GM21825 (cell line): ENCODE data around the gene KCNC3.

Experiments used
- ATAC-seq: cut with Tn5 transposase; IDR thresholded peaks from one replicate; pipeline ENCODE4 v1.9.1; 2021; ENCODE audit warnings: mild to moderate bottlenecking, moderate library complexity; ENCODE audit not compliant: unreplicated experiment

The KCNC3 gene

DNA sequence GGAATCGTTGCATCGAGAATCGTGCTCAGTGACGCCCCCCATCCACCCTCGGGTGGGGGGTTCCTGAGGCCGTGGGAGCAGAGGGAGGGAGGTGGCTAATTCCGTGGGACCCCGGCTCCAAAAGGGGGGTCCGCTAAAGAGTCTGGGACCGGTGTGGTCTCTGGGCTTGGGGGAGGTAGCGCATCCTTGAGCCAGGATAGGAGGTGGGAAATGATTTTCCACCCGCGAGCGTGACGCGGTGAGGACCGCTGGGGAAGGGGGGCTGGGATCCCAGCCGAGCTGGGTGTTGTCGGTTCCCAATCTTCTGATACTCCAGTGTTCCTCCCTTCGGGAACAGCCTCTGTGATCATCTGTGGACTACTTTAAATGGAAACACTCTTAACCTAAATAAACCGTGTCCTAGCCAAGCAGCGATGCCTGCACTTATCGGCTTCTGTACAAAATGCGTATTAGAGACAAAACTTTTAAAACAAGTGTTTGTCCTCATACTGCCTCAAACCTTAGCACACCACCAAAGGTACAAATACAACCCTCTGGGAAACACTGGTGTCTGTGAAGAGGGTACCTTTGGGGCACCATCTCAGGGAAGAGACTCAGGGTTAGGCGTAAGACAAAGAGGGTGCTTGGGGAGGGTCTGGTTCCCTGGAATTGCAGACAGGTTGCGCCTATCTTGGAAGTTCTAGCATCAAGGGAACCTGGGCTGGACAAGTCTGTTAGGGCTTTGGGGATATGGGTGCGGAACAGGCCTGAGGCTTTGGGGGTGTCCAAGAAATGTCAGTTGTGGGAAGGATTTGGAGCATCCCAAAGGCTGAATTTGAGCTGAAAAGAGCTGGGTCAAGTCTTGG lies 16.0 kb downstream of the KCNC3 start:
- ATAC-seq = no peak

DNA sequence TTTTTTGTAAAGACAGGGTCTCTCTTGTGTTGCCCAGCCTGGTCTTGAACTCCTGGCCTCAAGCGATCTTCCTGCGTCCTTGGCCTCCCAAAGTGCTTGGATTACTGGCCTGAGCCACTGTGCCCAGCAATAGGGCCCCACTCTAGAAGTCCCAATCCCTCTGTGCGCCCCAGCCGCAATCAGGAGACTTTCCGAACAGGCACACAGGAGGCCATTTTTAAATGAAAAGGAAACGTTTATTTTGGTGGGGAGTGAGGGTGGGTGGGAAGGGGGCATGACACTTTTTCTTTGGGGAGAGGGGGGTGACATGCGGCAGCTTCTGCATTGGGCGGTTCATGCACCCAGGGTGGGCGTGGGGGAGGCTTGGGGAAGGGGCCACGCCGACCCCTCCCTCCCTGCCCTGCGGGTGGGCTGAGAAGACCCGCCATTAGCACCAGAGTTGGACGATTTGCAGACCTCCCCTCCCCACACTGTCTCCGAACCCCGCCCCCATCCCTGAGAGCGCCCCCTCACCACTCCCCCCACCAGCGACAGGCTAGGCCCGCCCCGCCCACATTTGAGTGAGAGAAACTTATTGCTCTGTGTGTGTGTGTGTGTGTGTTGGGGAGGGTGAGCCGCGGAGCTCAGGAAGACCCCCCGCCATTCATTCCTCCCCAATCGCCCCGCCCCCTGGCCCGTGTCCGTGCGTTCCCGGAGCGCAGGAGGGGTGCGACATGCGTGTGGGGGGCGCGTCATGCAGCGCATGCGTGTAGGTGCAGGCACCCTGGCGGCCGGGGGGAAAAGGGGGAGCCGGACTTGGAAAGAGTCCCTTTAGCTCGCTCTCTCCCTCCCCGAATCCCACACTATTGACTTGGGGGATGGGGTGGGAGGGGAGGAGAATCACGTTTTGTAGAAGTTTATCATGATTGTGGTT lies 17.2 kb downstream of the KCNC3 start:
- ATAC-seq = no peak

DNA sequence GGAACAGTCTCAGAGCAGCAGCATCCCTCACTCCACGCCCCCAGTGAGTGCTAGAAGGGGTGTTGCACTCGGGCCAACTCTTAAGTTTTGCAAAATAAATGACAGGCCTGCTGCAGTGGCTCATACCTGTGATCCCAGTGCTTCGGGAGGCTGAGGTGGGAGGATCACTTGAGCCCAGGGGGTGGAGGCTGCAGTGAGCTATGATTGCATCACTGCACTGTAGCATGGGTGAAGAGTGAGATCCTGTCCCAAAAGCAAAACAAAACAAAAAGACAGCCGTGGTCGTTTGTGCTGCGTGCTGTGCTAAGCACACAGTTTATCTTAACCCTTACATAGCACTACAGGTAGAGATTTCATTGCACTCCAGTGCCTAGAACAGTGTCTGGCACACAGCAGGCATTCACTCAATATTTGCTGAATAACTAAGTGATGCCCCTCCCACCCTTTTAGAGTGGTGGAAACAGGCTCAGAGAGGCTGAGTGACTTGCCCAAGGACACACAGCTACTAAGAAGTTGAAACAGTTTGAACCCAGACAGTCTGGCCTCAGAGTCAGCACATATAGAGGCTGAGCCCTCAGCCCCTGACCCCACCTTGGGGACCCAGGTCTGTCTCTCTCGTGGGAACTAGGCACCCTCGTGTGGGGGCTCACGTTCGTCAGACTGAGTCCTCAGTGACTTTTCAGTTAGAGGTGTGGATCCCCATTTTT lies 18.3 kb downstream of the KCNC3 start:
- no peak for ATAC-seq

DNA sequence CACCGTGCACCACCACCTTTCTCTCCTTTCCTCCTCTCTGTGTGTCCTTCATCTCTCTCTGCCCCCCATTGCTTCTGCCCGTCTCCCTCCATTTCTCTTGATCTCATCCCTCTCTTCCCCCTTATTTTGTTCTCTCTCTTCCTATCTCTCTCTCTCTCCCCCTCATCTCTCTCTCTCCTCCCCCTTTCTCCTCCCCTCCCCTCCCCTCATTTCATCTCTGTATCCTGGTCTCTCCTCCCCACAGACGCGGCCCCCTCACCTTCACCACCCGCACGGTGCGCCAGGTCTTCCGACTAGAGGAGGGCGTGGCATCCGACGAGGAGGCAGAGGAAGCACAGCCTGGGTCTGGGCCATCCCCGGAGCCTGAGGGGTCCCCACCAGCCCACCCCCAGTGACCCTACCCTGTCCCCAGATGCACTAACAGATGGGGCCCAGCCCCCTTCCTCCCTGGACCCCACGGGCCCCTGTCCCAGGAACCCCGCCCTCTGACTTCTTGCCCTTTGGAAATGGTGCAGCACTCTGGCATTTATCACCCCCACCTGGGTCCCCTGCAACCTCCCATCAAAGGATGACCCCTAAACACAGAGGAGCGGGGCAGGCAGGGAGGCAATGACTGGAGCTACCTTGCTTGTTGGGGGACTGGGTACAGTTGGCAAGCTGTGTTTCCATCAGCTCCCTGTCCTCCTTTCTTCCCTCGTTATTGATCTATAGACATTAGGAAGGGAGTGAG lies 19.6 kb downstream of the KCNC3 start:
- no peak for ATAC-seq

DNA sequence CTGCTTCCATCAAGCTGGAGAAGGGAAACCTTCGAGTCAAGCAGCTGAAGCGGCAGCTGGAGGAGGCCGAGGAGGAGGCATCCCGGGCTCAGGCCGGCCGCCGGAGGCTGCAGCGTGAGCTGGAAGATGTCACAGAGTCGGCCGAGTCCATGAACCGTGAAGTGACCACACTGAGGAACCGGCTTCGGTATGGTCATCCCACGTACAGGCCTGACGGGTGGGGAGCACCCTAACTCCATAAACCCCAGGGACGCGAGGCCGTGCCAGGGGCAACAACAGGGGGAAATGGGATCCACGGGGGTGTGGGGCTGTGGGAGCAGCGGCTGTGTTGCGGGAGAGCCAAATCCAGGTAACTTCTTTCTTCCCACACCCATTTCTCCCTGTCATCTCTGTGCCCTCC lies 20.2 kb downstream of the KCNC3 start:
- no peak for ATAC-seq

DNA sequence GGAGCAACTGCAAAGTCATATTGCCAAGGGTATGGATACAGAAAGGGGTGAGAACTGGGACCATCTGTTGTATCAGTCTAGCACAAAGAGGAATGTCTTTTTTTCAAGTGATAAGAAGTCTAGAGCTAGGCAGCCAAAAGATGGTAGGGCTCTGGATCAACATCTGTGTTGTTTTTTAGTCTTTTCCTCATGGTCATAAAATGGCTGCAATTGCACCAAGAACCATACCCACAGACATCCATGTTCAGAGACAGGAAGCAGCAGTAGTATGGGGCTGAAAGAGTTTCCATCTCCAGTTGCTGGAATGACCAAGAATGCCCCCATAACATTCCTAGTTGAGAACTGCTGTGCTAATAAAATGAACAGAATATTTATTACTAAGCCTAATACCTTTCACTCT lies 25.6 kb downstream of the KCNC3 start:
- no peak for ATAC-seq

DNA sequence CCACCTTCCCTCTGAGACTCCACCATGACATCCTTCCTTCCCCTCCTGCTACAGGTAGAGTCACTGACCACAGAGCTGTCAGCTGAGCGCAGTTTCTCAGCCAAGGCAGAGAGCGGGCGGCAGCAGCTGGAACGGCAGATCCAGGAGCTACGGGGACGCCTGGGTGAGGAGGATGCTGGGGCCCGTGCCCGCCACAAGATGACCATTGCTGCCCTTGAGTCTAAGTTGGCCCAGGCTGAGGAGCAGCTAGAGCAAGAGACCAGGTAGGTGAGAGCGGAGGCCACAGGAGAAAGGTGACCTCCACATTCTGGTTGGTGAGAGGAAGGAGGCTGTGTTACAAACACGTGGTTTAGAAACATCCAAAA lies 27.6 kb downstream of the KCNC3 start:
- no peak for ATAC-seq

DNA sequence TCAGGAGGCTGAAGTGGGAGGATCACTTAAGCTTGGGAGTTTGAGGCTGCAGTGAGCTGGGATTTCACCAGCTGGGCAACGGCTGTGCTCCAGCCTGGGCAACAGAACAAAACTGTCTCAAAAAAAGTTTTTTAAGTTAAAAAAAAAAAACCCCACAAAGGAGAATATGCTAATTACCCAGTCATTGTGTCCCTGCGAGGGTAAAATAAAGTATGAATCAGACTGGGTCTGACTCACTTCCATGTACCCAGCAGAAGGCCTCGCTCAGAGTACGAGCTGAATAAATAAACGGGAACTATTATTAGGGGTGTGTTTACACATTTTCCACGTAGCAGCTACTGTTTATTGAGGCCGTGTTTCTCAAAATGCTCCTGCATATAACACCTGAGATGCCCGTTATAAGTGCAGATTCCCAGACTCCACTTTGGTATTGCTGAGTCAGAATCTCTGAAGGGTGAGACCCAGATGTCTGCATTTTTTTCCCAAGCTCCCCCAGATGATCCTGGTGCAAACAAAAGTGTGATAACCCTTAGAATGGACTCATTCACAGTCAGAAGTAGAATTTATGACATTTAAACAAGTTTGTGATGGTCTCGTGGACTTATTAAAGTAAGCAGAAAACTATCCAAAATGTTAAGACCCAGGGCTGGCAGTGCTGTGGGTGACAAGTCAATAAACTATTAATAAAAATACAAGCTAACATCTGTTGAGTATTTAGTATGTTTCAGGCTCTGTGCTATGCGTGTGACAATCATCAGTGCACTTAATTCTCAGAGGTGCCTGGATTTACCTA lies 28.2 kb downstream of the KCNC3 start:
- ATAC-seq = no peak

DNA sequence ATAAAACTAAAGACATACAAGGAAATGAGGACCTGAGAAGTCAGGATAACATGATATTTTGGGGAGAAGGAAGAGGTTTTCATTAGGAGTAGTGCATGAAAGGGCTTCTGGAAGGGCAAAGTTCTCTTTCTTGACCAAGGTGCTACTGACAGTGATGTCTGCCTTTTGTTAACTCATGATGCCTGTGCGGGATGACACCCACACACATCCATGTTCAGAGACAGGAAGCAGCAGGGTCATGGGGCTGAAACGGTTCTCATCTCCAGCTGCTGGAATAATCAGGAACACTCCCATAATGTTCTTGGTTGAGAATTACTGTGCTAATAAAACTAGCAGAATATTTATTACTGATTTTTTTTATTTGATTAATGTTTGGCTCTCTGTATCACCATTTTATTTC lies 29.1 kb downstream of the KCNC3 start:
- no peak for ATAC-seq

DNA sequence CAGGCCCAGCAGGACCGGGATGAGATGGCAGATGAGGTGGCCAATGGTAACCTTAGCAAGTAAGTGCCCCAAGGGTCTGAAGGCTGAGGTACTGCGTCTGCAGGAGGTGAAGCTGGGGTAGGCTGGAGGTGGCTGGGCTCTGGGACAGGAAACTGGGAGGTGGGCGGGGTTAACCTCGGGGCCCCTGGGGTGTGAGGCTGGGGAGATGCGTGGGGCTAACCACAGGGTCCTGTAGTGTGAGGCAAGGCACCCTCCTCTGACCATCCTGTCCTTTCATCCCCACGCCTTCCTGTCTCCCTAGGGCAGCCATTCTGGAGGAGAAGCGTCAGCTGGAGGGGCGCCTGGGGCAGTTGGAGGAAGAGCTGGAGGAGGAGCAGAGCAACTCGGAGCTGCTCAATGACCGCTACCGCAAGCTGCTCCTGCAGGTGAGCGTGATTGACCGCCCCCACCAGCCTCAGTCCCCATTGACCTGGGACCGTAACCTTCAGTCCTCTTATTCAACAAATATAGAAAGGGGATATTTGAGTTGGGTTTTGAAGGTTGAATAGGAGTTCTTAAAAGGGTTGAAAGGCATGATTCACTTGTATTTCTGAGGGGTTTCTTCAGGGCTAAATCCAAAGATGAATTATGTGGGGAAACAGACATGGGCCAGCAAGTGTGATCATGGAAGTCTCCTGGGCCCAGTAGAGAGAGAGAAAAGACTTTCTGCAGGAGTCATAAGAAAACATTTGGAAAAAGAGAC lies 35.7 kb downstream of the KCNC3 start:
- no peak for ATAC-seq

DNA sequence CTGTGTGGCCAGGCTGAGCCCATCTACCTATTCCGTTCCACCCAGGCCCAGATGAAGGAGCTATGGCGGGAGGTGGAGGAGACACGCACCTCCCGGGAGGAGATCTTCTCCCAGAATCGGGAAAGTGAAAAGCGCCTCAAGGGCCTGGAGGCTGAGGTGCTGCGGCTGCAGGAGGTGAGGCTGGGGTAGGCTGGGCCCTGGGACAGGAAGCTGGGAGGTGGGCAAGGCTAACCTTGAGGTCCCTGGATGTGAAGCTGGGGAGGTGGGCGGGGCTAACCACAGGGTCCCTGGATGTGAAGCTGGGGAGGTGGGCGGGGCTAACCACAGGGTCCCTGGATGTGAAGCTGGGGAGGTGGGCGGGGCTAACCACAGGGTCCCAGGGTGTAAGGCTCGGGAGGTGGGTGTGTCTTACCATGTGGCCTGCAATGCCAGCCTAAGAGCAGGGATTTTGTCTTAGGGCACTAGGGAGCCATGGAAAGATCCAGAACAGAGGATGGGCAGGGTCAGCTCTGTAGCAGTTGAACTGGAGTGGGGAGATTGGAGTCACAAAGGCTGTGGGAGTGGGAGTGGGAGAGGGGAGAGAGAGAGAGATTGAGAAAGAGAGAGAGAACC lies 36.9 kb downstream of the KCNC3 start:
- ATAC-seq = no peak

DNA sequence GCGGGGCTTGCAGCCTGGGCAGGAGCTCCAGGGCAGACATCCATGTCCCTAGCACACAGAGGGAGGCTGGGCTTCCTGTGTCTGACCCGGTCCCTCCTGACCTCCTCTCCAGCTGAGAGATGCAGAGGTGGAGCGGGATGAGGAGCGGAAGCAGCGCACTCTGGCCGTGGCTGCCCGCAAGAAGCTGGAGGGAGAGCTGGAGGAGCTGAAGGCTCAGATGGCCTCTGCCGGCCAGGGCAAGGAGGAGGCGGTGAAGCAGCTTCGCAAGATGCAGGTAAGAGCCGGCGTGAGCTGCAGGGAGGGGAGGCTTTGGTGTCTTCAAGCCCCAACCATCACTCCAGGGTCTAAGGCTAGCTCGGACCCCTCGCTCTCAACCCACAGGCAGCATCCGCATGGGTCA lies 38.4 kb downstream of the KCNC3 start:
- no peak for ATAC-seq

DNA sequence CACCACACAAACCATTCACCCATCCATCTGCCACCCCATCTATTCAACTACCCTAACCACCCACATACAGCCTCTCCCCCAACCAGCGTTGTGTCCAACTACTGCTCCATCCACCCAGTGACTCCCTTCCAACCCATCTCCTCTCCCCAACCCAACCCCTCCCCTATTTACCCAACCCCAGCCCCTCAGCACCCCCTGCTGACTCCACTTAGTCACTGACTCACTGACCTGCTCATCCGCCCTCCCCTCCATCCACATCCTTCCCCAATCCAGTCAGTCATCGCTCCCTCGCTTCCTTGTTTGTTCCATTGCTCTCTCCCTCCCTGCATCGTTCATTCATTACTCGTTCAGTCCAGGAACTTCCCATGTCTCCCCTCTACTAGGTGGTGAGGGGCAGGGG lies 39.2 kb downstream of the KCNC3 start:
- no peak for ATAC-seq

DNA sequence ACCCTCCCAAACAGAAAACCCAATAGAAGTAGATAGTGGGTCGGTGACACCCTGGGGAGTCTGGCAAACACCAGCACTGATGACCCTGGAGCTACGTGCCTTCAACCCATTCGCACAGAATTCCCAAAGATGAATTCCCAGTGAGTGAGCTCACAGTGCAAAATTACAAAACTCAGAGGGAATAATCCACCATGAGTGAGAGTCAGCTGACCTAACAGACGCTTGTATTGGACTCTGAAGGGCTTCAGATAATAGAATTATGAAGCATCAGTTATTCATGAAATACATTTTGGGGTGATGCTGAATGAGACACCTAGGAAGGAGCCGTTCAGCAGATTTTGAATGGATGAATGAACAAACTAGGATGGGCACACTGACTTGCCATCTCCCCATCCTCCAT lies 40.2 kb downstream of the KCNC3 start:
- no peak for ATAC-seq

DNA sequence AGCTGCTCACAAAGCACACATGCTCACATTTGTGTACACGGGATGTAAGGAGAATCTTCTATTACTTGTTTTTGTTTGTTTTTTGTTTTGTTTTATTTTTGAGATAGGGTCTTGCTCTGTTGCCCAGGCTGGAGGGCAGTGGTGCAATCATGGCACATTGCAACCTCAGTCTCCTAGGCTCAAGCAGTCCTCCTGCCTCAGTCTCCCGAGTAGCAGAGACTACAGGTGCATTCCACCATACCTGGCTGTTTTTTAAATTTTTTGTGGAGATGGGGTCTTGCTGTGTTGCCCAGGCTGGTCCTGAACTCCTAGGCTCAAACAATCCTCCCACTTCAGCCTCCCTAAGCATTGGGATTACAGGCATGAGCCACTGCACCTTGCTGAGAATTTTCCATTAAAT lies 41.8 kb downstream of the KCNC3 start:
- no peak for ATAC-seq

DNA sequence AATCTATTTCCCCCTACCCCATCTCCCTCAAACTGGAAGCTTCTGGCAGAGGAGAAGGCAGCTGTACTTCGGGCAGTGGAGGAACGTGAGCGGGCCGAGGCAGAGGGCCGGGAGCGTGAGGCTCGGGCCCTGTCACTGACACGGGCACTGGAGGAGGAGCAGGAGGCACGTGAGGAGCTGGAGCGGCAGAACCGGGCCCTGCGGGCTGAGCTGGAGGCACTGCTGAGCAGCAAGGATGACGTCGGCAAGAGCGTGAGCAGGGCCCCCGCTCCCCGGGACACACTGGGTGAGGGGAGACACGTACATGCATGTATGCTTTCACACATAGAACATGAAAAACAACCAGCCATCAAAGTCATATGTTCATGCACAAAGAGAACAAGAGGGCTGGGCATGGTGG lies 42.7 kb downstream of the KCNC3 start:
- ATAC-seq = no peak

DNA sequence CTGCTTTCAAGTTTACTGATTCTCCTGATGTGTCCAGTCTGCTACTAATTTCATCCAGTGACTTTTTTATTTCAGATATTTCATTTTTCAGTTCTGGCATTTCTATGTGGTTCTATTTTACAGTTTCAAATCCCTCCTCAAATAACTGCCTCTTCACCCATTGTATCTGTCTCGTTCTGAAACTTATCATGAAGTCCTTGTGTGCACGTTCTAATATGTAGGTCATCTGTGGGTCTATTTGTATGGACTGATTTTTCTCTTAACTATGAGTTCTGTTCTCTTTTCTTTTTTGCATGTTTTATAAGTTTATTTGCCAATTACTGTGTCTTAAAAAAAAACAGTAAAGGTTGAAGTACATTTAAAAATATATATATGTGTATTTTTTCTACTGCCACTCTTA lies 43.3 kb downstream of the KCNC3 start:
- ATAC-seq = no peak

DNA sequence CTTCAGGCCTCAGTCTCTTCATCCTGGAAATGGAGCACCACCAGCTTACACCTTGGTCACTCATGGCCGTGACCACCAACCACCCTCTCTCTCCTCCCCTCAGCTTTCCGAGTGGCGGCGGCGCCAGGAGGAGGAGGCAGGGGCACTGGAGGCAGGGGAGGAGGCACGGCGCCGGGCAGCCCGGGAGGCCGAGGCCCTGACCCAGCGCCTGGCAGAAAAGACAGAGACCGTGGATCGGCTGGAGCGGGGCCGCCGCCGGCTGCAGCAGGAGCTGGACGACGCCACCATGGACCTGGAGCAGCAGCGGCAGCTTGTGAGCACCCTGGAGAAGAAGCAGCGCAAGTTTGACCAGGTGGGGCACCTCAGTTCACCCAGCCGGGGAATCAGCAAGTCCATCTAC lies 47.7 kb downstream of the KCNC3 start:
- ATAC-seq = no peak

DNA sequence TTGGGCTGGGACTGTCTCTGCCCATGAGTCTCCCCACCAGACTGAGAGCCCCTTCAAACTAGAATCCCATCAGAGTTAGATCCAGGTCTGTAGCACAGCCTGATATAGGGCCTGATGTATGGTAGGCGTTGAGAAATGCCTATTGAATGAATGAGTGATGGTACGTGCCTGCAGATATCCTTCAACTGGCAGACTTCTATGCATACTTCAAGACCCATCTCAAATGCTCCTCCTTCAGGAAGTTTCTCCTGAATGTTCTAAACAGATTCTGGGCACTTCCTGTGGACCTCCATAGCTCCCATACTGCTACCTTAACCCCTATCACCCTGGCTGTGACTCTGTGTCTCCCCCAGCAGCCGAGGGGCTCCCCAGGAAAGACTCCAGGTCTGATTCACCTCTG lies 48.2 kb downstream of the KCNC3 start:
- ATAC-seq = no peak
